LoVo (cell line): ENCODE data around the gene C6orf62.
A peak's percentile ranks its signal among the peaks of the same experiment; 100 is the strongest.
"Not testable (repeated sequence)": the region's sequence is repeated elsewhere in the genome, so short reads cannot be mapped to it uniquely, and the experiment has no call there.

Experiments
- DNase-seq: peaks from one replicate; pipeline ENCODE4 v3.0.0-alpha.2; 2016; ENCODE audit warnings: low spot score

Gene C6orf62

GRCh38 chr6:24719125-24719971 is at the start of gene C6orf62:
Gene C6orf62 (minus strand): TSS chr6:24719154. CDS start chr6:24718668, 486 bp downstream.
- DNase-seq, result peak; percentile 16

DNA sequence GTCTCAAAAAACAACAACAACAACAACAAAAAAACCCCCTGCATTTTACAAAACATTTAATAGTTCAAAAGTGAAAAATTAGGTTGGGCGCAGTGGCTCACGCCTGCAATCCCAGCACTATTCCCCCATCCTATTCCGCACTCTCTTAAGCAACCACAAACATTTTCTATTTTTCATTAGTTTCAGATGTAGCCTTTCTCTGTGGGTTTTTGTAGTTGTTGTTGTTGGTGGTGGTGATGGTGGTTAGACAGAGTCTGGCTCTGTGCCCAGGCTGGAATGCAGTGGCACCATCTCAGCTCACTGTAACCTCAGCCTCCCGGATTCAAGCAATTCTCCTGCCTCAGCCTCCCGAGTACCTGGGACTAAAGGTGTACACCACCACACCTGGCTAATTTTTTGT is 49.4 kb upstream of the C6orf62 start:
- no peak for DNase-seq

DNA sequence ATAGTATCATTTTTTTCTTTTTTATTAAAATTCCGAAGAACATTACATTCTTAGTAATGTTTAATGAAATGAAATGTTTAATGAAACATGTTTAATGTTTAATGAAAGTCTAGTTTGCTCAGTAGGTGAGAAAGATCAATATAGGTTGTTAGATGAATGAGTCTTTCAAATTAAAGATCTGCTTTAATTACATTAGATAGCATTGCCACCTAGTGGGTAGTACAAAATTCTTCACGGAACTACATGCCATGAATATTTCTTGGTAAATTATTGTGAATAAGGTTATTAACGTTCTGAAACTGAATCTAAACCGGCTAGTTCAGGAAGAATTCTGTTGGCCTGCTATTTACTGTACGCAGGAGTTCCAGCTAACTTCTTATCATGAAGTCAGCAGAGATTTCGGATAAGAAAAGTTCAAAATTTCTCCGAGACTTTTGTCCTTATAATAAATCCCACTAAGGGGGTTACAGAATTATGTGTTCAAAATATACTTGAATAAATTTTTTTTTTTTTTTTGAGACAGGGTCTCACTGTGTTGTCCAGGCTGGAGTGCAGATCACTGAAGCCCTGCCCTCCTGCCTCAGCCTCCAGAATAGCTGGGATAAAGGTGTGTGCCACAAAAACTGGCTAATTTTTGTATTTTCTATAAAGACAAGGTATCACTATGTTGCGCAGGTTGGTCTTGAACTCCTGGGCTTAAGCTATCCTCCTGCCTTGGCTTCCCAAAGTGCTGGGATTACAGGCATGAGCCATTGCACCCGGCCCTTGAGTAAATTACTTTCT is 47.9 kb upstream of the C6orf62 start:
- DNase-seq, result peak; percentile 52

- DNase-seq, result not testable (repeated sequence)
Observed at GRCh38 chr6:24765968-24766367, 47.0 kb upstream of the C6orf62 start.

DNA sequence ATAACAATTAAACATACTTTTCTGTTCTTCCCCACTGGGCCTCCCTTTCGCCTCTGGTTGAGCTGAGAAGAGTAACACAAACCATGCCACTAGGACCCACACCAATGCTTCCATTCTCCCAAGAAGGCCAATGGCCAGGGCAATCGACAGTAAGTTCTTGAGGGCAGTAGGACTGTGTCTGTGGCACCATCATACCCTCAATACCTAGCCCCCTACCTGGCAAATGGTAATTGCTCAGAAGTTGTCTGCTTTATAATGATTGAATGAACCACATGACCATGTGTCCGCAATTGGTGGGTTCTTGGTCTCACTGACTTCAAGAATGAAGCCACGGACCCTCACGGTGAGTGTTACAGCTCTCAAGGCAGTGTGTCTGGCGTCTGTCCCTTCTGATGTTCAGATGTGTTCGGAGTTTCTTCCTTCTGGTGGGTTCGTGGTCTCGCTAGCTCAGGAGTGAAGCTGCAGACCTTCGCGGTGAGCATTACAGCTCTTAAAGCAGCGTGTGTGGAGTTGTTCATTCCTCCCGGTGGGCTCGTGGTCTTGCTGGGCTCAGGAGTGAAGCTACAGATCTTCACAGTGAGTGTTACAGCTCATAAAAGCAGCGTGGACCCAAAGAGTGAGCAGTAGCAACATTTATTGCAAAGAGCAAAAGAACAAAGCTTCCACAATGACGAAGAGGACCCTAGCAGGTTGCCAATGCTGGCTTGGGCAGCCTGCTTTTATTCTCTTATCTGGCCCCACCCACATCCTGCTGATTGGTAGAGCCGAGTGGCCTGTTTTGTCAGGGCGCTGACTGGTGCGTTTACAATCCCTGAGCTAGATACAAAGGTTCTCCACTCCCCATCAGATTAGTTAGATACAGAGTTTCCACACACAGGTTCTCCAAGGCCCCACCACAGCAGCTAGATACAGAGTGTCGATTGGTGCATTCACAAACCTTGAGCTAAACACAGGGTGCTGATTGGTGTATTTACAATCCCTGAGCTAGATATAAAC is 46.2 kb upstream of the C6orf62 start:
- not testable (repeated sequence) for DNase-seq

DNA sequence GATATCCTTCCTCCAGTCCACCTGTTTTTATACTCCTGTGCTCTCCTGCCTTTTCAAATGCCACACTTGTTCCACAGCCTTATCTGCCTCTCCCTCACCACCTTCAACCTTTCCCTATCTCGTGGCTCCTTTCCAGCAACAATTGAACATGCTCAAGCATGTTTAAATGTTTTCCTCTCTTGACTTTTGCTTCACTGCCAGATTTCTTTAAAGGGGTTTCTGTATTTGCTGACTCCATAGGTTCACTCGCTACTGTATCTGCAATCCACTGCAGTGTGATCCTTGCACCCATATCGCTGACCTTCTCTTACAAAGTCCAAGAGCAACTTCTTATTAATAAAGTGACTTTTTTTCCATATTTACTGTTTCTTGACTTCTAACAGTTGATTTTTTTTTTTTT is 44.6 kb upstream of the C6orf62 start:
- DNase-seq, result peak; percentile 50

- DNase-seq, result no peak
Observed at GRCh38 chr6:24761851-24762250, 42.9 kb upstream of the C6orf62 start.

DNA sequence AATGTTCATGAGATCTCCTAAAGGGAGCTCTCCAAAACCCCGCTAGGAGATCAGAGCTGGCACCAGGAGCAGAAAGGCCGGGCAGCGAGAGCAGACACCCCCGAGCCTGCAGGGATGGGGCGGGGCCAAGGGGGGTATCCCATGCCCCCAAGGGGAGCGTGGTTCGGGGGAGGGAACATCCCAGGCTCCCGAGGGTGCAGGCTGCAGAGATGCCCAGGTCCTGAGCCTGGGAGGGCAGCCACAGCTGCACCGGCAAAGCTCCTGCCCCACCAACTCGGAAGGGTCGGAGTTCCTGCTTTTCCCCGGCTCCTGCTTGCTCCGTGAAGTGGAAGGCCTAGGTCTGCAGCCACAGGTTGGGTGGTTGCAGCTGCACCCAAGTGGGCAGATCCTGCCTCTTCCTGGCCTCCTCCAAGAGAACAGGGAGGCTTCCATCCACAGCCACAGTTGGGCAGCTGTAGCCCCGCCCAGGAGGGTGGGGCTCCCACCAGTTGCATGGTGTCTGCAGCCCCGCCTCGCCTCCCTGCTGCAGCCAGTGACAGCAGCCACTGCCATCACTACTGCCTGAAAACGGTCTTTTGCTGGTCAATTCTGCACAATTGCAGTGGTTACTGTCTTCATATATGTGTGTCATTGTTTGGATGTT is 42.4 kb upstream of the C6orf62 start:
- no peak for DNase-seq

DNA sequence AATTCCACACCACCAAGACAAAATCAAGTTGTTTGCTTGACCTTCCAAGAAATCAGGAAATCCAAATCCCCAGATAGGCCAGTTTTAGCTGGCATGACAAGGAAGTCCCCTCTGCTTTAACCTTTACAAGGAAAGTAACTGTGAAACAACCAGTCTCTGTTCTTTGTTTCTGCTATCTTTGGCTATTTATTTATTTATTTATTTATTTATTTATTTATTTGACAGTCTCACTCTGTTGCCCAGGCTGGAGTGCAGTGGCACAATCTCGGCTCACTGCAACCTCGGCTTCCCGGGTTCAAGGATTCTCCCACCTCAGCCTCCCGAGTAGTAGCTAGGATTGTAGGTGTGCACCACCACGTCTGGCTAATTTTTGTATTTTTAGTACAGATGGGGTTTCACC is 41.3 kb upstream of the C6orf62 start:
- DNase-seq, result no peak

- DNase-seq, result no peak
Observed at GRCh38 chr6:24759718-24760117, 40.8 kb upstream of the C6orf62 start.

- no peak for DNase-seq
Observed at GRCh38 chr6:24757611-24758010, 38.7 kb upstream of the C6orf62 start.

DNA sequence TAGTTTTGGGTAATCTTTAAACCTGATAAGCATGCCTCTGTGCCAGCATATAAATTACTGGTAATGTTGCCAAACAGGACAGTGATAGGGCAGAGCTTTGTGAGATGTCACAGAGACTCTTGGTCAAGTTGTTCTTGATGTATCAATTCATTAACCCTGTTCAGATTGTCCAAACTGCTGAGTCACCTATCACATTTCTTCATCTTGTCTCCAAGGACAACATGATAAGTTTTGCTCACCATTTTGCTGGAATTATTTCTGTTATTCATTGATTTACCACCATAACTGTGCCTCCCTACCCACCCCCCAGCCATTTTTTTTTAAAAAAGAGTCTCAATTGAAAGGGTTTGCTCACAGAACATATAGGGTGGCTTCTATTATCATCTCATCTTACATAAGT is 36.3 kb upstream of the C6orf62 start:
- DNase-seq, result no peak

- DNase-seq, result not testable (repeated sequence)
Observed at GRCh38 chr6:24754378-24754777, 35.4 kb upstream of the C6orf62 start.

DNA sequence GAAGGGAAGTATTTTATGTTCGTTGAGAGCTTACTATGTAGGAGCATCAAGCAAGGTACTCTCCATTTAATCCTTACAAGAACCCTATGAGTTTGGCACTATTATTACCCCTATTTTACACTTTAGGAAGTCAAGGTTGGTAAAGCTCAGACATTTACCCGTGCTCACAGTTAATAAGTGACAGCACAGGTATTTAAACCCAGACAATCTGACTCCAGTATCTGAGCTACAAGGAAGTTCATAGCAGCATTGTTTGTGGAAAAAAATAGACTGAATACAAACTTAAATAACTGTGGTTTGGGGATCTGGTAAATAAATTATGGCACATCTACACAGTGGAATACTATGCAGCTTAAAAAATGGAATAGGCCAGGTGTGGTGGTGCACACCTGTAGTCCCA is 34.6 kb upstream of the C6orf62 start:
- DNase-seq, result no peak

DNA sequence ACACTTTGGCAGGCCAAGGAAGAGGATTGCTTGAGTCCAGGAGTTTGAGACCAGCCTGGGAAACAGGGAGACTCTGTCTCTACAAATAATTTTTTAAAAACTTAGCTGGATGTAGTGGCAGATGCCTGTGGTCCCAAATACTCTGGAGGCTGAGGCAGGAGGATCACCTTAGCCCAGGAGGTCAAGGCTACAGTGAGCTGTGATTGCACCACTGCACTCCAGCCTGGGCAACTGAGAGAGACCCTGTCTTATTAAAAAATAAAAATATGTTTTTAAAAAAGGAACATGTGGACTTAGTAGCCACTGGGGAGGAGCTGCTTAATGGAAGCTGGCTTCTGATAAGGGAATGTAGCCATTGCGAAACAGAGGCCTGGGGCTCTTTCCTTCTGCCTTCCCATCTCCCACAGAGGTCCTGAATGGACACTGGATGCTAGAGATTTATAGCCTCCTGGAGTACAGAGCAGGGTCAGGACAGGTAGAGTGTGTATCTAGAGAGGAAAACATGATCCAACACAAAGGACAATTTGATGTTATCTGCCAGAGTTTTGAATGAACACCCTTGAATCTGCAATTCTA is 34.1 kb upstream of the C6orf62 start:
- no peak for DNase-seq

GRCh38 chr6:24752503-24752902 is 33.5 kb upstream of the C6orf62 start:
- no peak for DNase-seq

DNA sequence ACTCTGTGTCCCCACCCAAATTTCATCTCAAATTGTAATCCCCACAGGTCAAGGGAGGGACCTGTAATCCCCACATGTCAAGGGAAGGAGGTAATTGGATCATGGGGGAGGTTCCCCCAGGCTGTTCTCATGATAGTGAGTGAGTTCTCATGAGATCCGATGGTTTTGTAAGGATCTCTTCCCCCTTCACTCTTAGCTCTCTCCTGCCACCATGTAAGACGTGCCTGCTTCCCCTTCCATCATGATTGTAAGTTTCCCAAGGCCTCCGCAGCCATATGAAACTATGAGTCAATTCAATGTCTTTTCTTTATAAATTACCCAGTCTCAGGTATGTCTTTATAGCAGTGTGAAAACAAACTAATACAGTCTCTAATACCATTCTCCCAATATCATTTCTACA is 31.9 kb upstream of the C6orf62 start:
- DNase-seq, result not testable (repeated sequence)

DNA sequence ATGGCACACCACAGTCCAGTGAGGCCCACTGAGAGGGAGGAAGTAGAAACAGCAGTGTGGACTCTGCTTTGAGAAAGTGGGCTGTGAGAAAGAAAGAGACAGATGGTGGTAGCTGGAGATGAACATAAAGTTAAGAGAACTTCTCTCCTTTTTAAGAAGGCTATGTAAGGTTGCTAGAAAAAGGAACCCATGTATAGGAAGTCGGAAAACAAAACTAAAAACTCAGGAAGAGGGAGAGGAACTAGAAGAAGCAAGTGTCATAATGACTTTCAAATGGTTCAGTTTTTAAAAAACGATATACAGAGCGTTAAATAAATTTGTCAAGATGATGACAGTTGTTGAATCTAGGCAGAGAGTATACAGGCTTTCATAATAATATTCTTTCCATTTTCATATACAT is 30.3 kb upstream of the C6orf62 start:
- no peak for DNase-seq

GRCh38 chr6:24744911-24745310 is 26.0 kb upstream of the C6orf62 start:
- DNase-seq, result no peak

DNA sequence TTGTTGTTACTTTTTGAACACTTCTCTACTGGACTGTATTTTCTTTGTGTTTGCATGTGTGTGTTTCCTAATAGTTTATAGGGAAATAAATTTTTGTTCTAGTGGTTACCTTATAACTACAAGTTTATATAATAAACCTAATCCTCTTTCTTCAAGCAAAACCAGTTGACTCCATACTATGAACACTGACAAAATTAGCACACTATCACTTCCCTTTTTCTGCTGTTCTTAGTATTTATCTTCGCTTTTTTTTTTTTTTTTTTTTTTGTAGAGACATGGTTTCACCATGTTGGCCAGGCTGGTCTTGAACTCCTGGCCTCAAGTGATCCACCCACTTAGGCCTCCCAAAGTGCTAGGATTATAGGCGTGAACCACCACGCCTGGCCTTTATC is 25.0 kb upstream of the C6orf62 start:
- no peak for DNase-seq

GRCh38 chr6:24743265-24743943 is 24.4 kb upstream of the C6orf62 start:
- DNase-seq, result peak; percentile 89
